Neural cell (in vitro differentiated cells): ENCODE data around the gene PCDHB4. TPM values are rescaled to one million over a fixed set of nuclear protein-coding genes. Genes with fewer than 3 reads are reported as not detected.
"Not testable (repeated sequence)": the region's sequence is repeated elsewhere in the genome, so short reads cannot be mapped to it uniquely, and the experiment has no call there.

ENCODE experiments used
- H2AFZ ChIP-seq: fragments of 200-600, 300-800 bp; sonication (generic), shearing (Covaris generic); 2 replicates; pipeline ENCODE4 v1.6.0; 2014; ENCODE audit warnings: low read depth, mild to moderate bottlenecking, antibody characterized with exemption, low read length, moderate library complexity
- H3F3A ChIP-seq: fragments of 200-600 bp; shearing (Covaris generic); 2 replicates; pipeline ENCODE4 v1.6.1; 2016; ENCODE audit warnings: mild to moderate bottlenecking, moderate library complexity, mixed read lengths, antibody characterized with exemption, low read length; ENCODE audit not compliant: insufficient read depth, poor library complexity, severe bottlenecking
- H3K27ac ChIP-seq: fragments of 200-600, 300-800 bp; sonication (generic), shearing (Covaris generic); 2 replicates; pipeline ENCODE4 v1.5.1; 2014; ENCODE audit warnings: mild to moderate bottlenecking, low read length, moderate library complexity
- H3K27me3 ChIP-seq: fragments of 300-800, 200-600 bp; sonication (generic), shearing (Covaris generic); 2 replicates; pipeline ENCODE4 v1.6.0; 2014; ENCODE audit warnings: mild to moderate bottlenecking, low read depth, low read length, moderate library complexity; ENCODE audit not compliant: insufficient read depth
- H3K36me3 ChIP-seq: fragments of 300-800, 200-600 bp; sonication (generic), shearing (Covaris generic); 2 replicates; pipeline ENCODE4 v1.5.1; 2014; ENCODE audit warnings: mild to moderate bottlenecking, antibody characterized with exemption, low read length, moderate library complexity; ENCODE audit not compliant: insufficient read depth
- H3K4me2 ChIP-seq: fragments of 300-800, 200-600 bp; sonication (generic), shearing (Covaris generic); 2 replicates; pipeline ENCODE4 v1.6.0; 2014; ENCODE audit warnings: mild to moderate bottlenecking, low read length
- H3K4me3 ChIP-seq: fragments of 300-800, 200-600 bp; sonication (generic), shearing (Covaris generic); 2 replicates; pipeline ENCODE4 v1.5.1; 2014; ENCODE audit warnings: mild to moderate bottlenecking, low read length, moderate library complexity
- H3K79me2 ChIP-seq: fragments of 200-600 bp; shearing (Covaris generic); replicated peaks from 2 replicates; pipeline ENCODE4 v1.6.0; 2014; ENCODE audit warnings: mild to moderate bottlenecking, low read length, moderate library complexity; ENCODE audit not compliant: insufficient read depth
- H3K9ac ChIP-seq: fragments of 300-800, 200-600 bp; sonication (generic), shearing (Covaris generic); 2 replicates; pipeline ENCODE4 v1.6.1; 2016; ENCODE audit warnings: mild to moderate bottlenecking, low read length, mixed read lengths
- H3K9me2 ChIP-seq: fragments of 200-600 bp; shearing (Covaris generic); 2 replicates; pipeline ENCODE4 v1.6.1; 2016; ENCODE audit warnings: mild to moderate bottlenecking, low read length, mixed read lengths; ENCODE audit not compliant: insufficient read depth
- H3K9me3 ChIP-seq: fragments of 200-600, 300-800 bp; sonication (generic), shearing (Covaris generic); 2 replicates; pipeline ENCODE4 v1.6.1; 2016; ENCODE audit warnings: mild to moderate bottlenecking, mixed run types, low read length, moderate library complexity, mixed read lengths
- H4K20me1 ChIP-seq: fragments of 200-600 bp; shearing (Covaris generic); 2 replicates; pipeline ENCODE4 v1.6.1; 2016; ENCODE audit warnings: mild to moderate bottlenecking, mixed run types; ENCODE audit not compliant: insufficient read depth
- CTCF ChIP-seq: fragments of 450-650 bp; IDR thresholded peaks from 2 replicates; pipeline ENCODE4 v1.5.1; 2014; ENCODE audit warnings: antibody characterized with exemption, mild to moderate bottlenecking, moderate library complexity; ENCODE audit not compliant: poor library complexity, severe bottlenecking
- EP300 ChIP-seq: fragments of 450-650 bp; conservative IDR thresholded peaks from 2 replicates; pipeline ENCODE4 v1.6.1; 2014; ENCODE audit warnings: antibody characterized with exemption, mild to moderate bottlenecking, moderate library complexity; ENCODE audit not compliant: poor library complexity, severe bottlenecking
- EZH2 ChIP-seq: fragments of 200-600, 300-800 bp; shearing (Covaris generic), sonication (generic); IDR thresholded peaks from 2 replicates; pipeline ENCODE4 v1.6.1; 2014; ENCODE audit warnings: antibody characterized with exemption, low read length, borderline replicate concordance, mild to moderate bottlenecking; ENCODE audit not compliant: insufficient read depth, poor library complexity, severe bottlenecking
- MXI1 ChIP-seq: fragments of 450-650 bp; conservative IDR thresholded peaks from 2 replicates; pipeline ENCODE4 v1.6.1; 2014; ENCODE audit warnings: antibody characterized with exemption, mild to moderate bottlenecking; ENCODE audit not compliant: poor library complexity, severe bottlenecking
- RAD21 ChIP-seq: fragments of 450-650 bp; conservative IDR thresholded peaks from 2 replicates; pipeline ENCODE4 v1.6.1; 2014; ENCODE audit warnings: antibody characterized with exemption, mild to moderate bottlenecking, moderate library complexity
- polyA plus RNA-seq: library from polyadenylated mRNA; depleted of rRNA; stranded (reverse); fragments of >200 nt; gene quantifications from 2 replicates; pipeline ENCODE4 v1.2.3, GENCODE V29; 2014

Gene PCDHB4
- polyA plus RNA-seq, 1 donor from 2014 or later, result 4.2 TPM

- H3K4me3 ChIP-seq, H3K79me2 ChIP-seq, H3K27me3 ChIP-seq, H3K27ac ChIP-seq, H3F3A ChIP-seq, H4K20me1 ChIP-seq, H3K9ac ChIP-seq, H3K4me2 ChIP-seq, H3K9me2 ChIP-seq, H2AFZ ChIP-seq: not testable (repeated sequence)
- Histone ChIP-seq H3K9me3 (peaks cover 27% of the 10 kb centered on the region), H3K36me3 (peaks cover 11% of the 10 kb centered on the region)
Measured at GRCh38 chr5:141151632-141152031, 30.0 kb downstream of the PCDHB4 start.

GRCh38 chr5:141152096-141152495 lies 30.5 kb downstream of the PCDHB4 start:
- peaks cover 11% of the 10 kb centered on the region for H3K36me3 ChIP-seq
- not testable (repeated sequence) for H3K27ac ChIP-seq, H3K4me2 ChIP-seq, H3K9ac ChIP-seq, H3K9me2 ChIP-seq, H3F3A ChIP-seq, H3K79me2 ChIP-seq, H3K4me3 ChIP-seq, H2AFZ ChIP-seq, H4K20me1 ChIP-seq, H3K27me3 ChIP-seq
- H3K9me3 ChIP-seq, result peaks cover 30% of the 10 kb centered on the region

GRCh38 chr5:141155540-141156374 lies 34.1 kb downstream of the PCDHB4 start:
- H3F3A ChIP-seq, result no peaks in the 10 kb centered on the region
- no peak overlapping the region for H2AFZ ChIP-seq
- H3K27ac ChIP-seq, result no peak overlapping the region
- no peaks in the 10 kb centered on the region for H3K9me2 ChIP-seq
- no peaks in the 10 kb centered on the region for H3K79me2 ChIP-seq
- no peak overlapping the region for H3K4me2 ChIP-seq
- peaks cover 8% of the 10 kb centered on the region for H3K36me3 ChIP-seq
- TF ChIP-seq EZH2, result no peak
- no peak for TF ChIP-seq CTCF
- TF ChIP-seq RAD21, result no peak
- TF ChIP-seq MXI1, result no peak
- TF ChIP-seq EP300, result no peak
- no peak overlapping the region for H3K4me3 ChIP-seq
- H3K27me3 ChIP-seq, result no peaks in the 10 kb centered on the region
- H3K9ac ChIP-seq, result no peak overlapping the region
- H3K9me3 ChIP-seq, result peaks cover 20% of the 10 kb centered on the region
- H4K20me1 ChIP-seq, result no peaks in the 10 kb centered on the region

- not testable (repeated sequence) for H3K27me3 ChIP-seq, H2AFZ ChIP-seq, H3K36me3 ChIP-seq, H3K27ac ChIP-seq, H3K9ac ChIP-seq, H3K4me3 ChIP-seq, H4K20me1 ChIP-seq, H3F3A ChIP-seq, H3K4me2 ChIP-seq, H3K9me2 ChIP-seq, H3K79me2 ChIP-seq
- H3K9me3 ChIP-seq, result peaks cover 19% of the 10 kb centered on the region
Measured at GRCh38 chr5:141157356-141157755, 35.7 kb downstream of the PCDHB4 start.

- H3K9me3 ChIP-seq, result peaks cover 16% of the 10 kb centered on the region
- H3K36me3 ChIP-seq, H3K9me2 ChIP-seq, H3K4me3 ChIP-seq, H3K9ac ChIP-seq, H4K20me1 ChIP-seq, H3K27ac ChIP-seq, H3K79me2 ChIP-seq, H3K4me2 ChIP-seq, H3F3A ChIP-seq, H3K27me3 ChIP-seq, H2AFZ ChIP-seq: not testable (repeated sequence)
Measured at GRCh38 chr5:141157901-141158300, 36.3 kb downstream of the PCDHB4 start.
